Right ventricle myocardium superior (tissue), 1 donor: ENCODE measurements around the gene FAM163B. TPM values are rescaled to one million over a fixed set of nuclear protein-coding genes. Genes with fewer than 3 reads are reported as not detected.

Source experiments
- ATAC-seq: fragments of 200-7000 bp; cut with Tn5 transposase; one replicate; pipeline ENCODE4 v1.9.1; 2020; ENCODE audit warnings: mild to moderate bottlenecking; ENCODE audit not compliant: poor library complexity
- DNase-seq: peaks from one replicate; pipeline ENCODE4 v3.0.0-alpha.2; 2020
- intact Hi-C: fragments of 100-400 bp; cut with DNase I; formaldehyde crosslinking; loops from one replicate; pipeline ENCODE4 v1.11.2; 2022
- total RNA-seq: library from RNA; stranded (reverse); fragmentation: NEBNext Ultra II Directional; extraction: Animal tissue kit (Norgen Biotek cat#: 25700); gene quantifications from one replicate; pipeline ENCODE4 v1.2.1, GENCODE V29; 2021
- donor health status: DM: no; HTN: yes; CAD: no; lungs with severe emphysema.

The FAM163B gene
- total RNA-seq, 1 donor from 2014 or later = not detected

GRCh38 chr9:133622555-133622954 is 13.4 kb upstream of the FAM163B start:
- no peak for DNase-seq
- no peak for ATAC-seq
- intact Hi-C loops = no loop called here

GRCh38 chr9:133621725-133622267 is 12.6 kb upstream of the FAM163B start:
- ATAC-seq (no peak), DNase-seq (no peak)
- intact Hi-C loops = no loop called here

GRCh38 chr9:133619791-133620190 is 10.6 kb upstream of the FAM163B start:
- ATAC-seq (no peak), DNase-seq (no peak)
- intact Hi-C loops = no loop called here

GRCh38 chr9:133618726-133619125 is 9.5 kb upstream of the FAM163B start:
- DNase-seq (no peak), ATAC-seq (no peak)
- intact Hi-C loops = no loop called here

- intact Hi-C loops = no loop called here
- DNase-seq = no peak
- ATAC-seq = no peak
These were observed 7.6 kb upstream of the FAM163B start for GRCh38 chr9:133616643-133617405.

GRCh38 chr9:133615606-133616188 is 6.5 kb upstream of the FAM163B start:
- DNase-seq (no peak), ATAC-seq (no peak)
- intact Hi-C loops = no loop called here

- ATAC-seq = no peak
- no peak for DNase-seq
These were observed 6.0 kb upstream of the FAM163B start for GRCh38 chr9:133615186-133615585.

GRCh38 chr9:133614678-133615077 is 5.5 kb upstream of the FAM163B start:
- DNase-seq (no peak), ATAC-seq (no peak)
- intact Hi-C loops = no loop called here

More at GRCh38 chr9:133615186-133615585, 6.0 kb upstream of the FAM163B start:
- intact Hi-C loops = no loop called here

- intact Hi-C loops = no loop called here
- no peak for DNase-seq
- ATAC-seq = no peak
These were observed 4.9 kb upstream of the FAM163B start for GRCh38 chr9:133614056-133614455.

GRCh38 chr9:133613432-133613831 is 4.2 kb upstream of the FAM163B start:
- ATAC-seq = no peak
- no peak for DNase-seq
- intact Hi-C loops = no loop called here

GRCh38 chr9:133612816-133613215 is 3.6 kb upstream of the FAM163B start:
- DNase-seq (no peak), ATAC-seq (no peak)
- intact Hi-C loops = no loop called here

- intact Hi-C loops = no loop called here
- ATAC-seq = no peak
These were observed 2.9 kb upstream of the FAM163B start for GRCh38 chr9:133612051-133612450.

GRCh38 chr9:133610845-133611244 is 1.7 kb upstream of the FAM163B start:
- ATAC-seq = no peak
- intact Hi-C loops = no loop called here

More at GRCh38 chr9:133612051-133612450, 2.9 kb upstream of the FAM163B start:
- no peak for DNase-seq

GRCh38 chr9:133608889-133609288 is 300 bp downstream of the FAM163B start:
- DNase-seq (no peak), ATAC-seq (no peak)
- intact Hi-C loops = no loop called here

More at GRCh38 chr9:133610845-133611244, 1.7 kb upstream of the FAM163B start:
- no peak for DNase-seq

- no peak for DNase-seq
- intact Hi-C loops = no loop called here
- ATAC-seq = no peak
These were observed 807 bp downstream of the FAM163B start for GRCh38 chr9:133608382-133608781.

- DNase-seq (no peak), ATAC-seq (no peak)
- intact Hi-C loops = no loop called here
These were observed 1.2 kb downstream of the FAM163B start for GRCh38 chr9:133607976-133608375.

GRCh38 chr9:133607381-133607780 is 1.8 kb downstream of the FAM163B start:
- intact Hi-C loops = no loop called here
- DNase-seq (no peak), ATAC-seq (no peak)

GRCh38 chr9:133606708-133607025 is 2.5 kb downstream of the FAM163B start:
- DNase-seq (no peak), ATAC-seq (no peak)
- intact Hi-C loops = no loop called here

- ATAC-seq (no peak), DNase-seq (no peak)
- intact Hi-C loops = no loop called here
These were observed 3.1 kb downstream of the FAM163B start for GRCh38 chr9:133605856-133606707.
